BE2C (cell line): ENCODE measurements around the gene PDZRN4.

Experiments
- DNase-seq: peaks from one replicate; pipeline ENCODE4 v3.0.0-alpha.2; 2020
- H3K27me3 ChIP-seq: fragments of 250-450 bp; sonication (Bioruptor Pico); 2 replicates; pipeline ENCODE4 v1.5.1; 2020; ENCODE audit warnings: mild to moderate bottlenecking
- H3K36me3 ChIP-seq: fragments of 250-450 bp; sonication (Bioruptor Pico); 2 replicates; pipeline ENCODE4 v1.5.1; 2020; ENCODE audit warnings: mild to moderate bottlenecking
- H3K4me1 ChIP-seq: fragments of 250-450 bp; sonication (Bioruptor Pico); 2 replicates; pipeline ENCODE4 v1.5.1; 2020
- H3K4me3 ChIP-seq: 2 replicates; pipeline ENCODE4 v1.5.1; 2011; ENCODE audit warnings: low read depth, low read length
- H3K9me3 ChIP-seq: fragments of 250-450 bp; sonication (Bioruptor Pico); 2 replicates; pipeline ENCODE4 v1.5.1; 2020
- CTCF ChIP-seq: IDR thresholded peaks from 2 replicates; pipeline ENCODE4 v1.5.1; 2012; ENCODE audit warnings: mild to moderate bottlenecking, low read depth, low read length

Gene PDZRN4

DNA sequence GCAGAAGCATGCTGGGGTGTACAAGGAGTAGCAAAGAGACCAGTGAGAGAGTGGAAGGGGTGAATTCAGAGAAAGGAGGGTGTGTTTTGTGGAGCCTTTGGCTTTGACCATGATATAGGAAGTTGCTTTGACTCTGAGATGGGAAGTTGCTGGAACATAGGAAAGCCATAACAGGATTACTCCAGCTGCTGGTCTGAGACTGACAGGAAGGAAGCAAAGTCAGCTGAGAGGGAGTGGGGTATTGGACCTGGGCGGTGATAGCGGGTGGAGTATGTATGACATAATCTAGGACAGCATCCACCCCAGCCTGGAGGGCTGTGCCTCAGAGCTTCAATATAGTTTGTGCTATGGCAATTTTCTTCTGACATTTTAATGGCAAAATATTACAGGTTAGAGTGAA, 324.4 kb downstream of the PDZRN4 start:
- TF ChIP-seq CTCF: no peak
- no peaks in the 10 kb centered on the region for H3K27me3 ChIP-seq
- DNase-seq: no peak
- H3K4me1 ChIP-seq: no peaks in the 10 kb centered on the region
- H3K36me3 ChIP-seq: no peaks in the 10 kb centered on the region
- H3K9me3 ChIP-seq: no peaks in the 10 kb centered on the region
- no peak overlapping the region for H3K4me3 ChIP-seq

- Histone ChIP-seq H3K4me1 (no peaks in the 10 kb centered on the region), H3K4me3 (no peak overlapping the region), H3K36me3 (no peaks in the 10 kb centered on the region), H3K27me3 (no peaks in the 10 kb centered on the region), H3K9me3 (no peaks in the 10 kb centered on the region)
- no peak for TF ChIP-seq CTCF
- no peak for DNase-seq
Measured at GRCh38 chr12:41514021-41514777, 326.1 kb downstream of the PDZRN4 start.

DNA sequence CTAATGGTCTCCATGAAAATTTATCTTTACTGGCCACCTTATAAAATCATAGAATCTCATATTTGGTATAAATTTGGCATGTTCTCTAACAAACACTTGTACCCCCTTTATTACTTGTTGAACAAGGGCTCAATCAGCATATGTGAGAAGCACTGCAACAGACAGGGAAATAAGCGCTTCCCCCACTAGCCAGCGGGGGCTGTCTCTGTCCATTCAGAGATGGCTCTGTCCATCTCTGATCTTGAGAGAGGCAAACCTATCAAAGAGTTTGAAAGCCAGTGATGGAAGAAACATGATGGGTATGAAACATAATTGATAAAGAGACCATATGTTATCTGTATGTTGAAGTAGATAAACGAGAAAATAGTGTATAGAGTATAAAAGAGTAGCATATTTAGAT, 326.8 kb downstream of the PDZRN4 start:
- no peaks in the 10 kb centered on the region for H3K4me1 ChIP-seq
- TF ChIP-seq CTCF: no peak
- no peaks in the 10 kb centered on the region for H3K9me3 ChIP-seq
- no peaks in the 10 kb centered on the region for H3K36me3 ChIP-seq
- no peak for DNase-seq
- no peak overlapping the region for H3K4me3 ChIP-seq
- H3K27me3 ChIP-seq: no peaks in the 10 kb centered on the region

DNA sequence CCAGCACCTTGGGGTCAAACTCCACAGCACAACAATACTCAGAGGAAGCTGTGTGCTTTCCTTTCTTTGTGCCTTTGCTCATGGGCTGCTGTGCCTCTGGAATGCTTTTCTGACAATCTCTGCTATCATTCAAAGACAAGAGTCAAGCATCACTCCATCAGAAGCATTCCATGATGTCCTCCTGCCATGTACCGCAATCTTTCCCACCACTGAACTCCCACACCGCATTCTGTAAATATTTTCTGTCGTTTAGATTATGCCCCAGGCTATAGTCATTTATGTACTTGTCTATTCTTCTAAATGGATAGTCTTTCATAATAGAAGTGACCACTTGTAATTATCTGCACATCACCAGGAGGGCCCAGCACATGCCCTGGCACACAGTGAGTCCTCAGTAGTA, 327.8 kb downstream of the PDZRN4 start:
- Histone ChIP-seq H3K36me3 (no peaks in the 10 kb centered on the region), H3K27me3 (no peaks in the 10 kb centered on the region), H3K4me1 (no peaks in the 10 kb centered on the region), H3K4me3 (no peak overlapping the region), H3K9me3 (no peaks in the 10 kb centered on the region)
- no peak for TF ChIP-seq CTCF
- DNase-seq: no peak

- Histone ChIP-seq H3K36me3 (no peaks in the 10 kb centered on the region), H3K27me3 (0 out of 2 replicates have a peak, but pooled peaks cover 3% of the 10 kb centered on the region)
- TF ChIP-seq CTCF: no peak
Measured at GRCh38 chr12:41520869-41521268, 332.7 kb downstream of the PDZRN4 start.

DNA sequence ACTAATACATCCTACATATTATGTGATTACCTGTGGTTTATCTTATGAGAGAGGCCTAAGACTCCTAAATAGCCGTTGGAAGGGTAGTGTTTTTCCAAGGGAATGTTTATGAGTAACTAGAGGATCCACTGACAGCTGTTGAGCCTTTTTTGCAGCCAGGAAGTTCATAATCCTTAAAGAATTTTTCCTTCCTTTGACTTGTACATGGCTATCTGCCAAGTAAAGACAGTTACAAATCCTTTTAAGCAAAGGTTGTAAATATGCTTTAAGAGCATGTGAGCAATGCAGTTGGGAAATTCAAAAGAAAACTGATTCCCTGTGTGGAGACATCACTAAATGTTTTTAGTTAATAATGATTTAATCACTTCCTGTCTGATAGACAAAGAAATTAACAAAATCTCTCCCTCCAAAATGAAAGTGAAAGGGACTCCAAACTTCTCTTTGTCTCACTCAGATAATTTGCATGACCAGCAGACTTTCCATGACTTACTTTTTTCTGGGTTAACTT, 333.8 kb downstream of the PDZRN4 start:
- Histone ChIP-seq H3K9me3 (no peaks in the 10 kb centered on the region), H3K27me3 (0 out of 2 replicates have a peak, but pooled peaks cover 3% of the 10 kb centered on the region), H3K36me3 (no peaks in the 10 kb centered on the region), H3K4me3 (no peak overlapping the region), H3K4me1 (no peaks in the 10 kb centered on the region)
- DNase-seq: no peak
- no peak for TF ChIP-seq CTCF

More at GRCh38 chr12:41520869-41521268, 332.7 kb downstream of the PDZRN4 start:
- DNase-seq: no peak
- Histone ChIP-seq H3K4me3 (no peak overlapping the region), H3K9me3 (no peaks in the 10 kb centered on the region), H3K4me1 (no peaks in the 10 kb centered on the region)
